ENCODE data around the gene ZBTB40.

Gene ZBTB40

GRCh38 chr1:22536506-22536905 lies 84.9 kb downstream of the ZBTB40 start:
- Histone ChIP-seq H3K27ac (ENCODE audit: low read length) (no peak overlapping the region), H3K36me3 (ENCODE audit: control insufficient read depth, low read depth, low read length) (no peaks in the 10 kb centered on the region), H3K9ac (ENCODE audit: low read length) (no peak overlapping the region), H3K4me3 (ENCODE audit: low read length) (no peak overlapping the region), H3K4me1 (ENCODE audit: control insufficient read depth, low read depth, low read length) (no peaks in the 10 kb centered on the region), H3K9me3 (ENCODE audit: control insufficient read depth, low read depth, low read length) (no peaks in the 10 kb centered on the region), H3K27me3 (ENCODE audit: control insufficient read depth, insufficient read depth, low read length) (no peaks in the 10 kb centered on the region)

DNA sequence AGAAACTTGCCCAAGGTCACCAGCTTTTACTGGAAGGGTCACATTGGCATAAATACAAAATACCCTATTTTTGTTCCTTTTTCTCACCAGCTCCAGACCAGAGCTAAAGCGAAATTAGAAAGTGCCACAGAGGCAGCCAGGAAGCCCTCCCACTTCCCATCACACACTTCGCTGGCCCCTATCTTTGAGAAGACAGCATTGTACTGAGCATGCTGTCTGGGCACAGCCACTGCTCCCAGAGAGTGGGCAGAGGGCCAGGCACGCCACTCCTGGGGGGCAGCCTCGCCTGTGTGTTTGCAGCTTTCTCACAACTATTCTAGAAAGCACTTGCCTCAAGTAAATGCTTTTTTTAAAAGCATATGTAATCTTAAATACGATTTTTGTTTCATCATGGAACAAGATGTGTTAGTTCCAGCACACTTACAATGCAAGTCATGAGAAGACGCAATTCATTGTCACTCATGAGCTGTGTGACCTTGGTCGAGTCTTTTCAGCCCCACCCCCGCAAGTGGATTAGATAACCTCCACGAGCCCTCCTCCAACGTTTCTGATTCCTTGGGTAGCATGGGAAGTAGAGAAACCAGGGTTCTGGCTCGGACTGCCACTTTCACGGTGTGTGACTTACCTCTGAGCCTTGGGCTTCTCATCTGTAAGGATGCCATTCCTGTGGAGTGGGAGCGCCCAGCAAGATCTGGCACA lies 85.9 kb downstream of the ZBTB40 start:
- H3K9ac ChIP-seq (ENCODE audit: low read length) = no peak overlapping the region
- H3K4me3 ChIP-seq (ENCODE audit: low read length) = no peak overlapping the region
- H3K4me1 ChIP-seq (ENCODE audit: control insufficient read depth, low read depth, low read length) = no peaks in the 10 kb centered on the region
- no peak overlapping the region for H3K27ac ChIP-seq (ENCODE audit: low read length)
- no peaks in the 10 kb centered on the region for H3K36me3 ChIP-seq (ENCODE audit: control insufficient read depth, low read depth, low read length)
- no peaks in the 10 kb centered on the region for H3K27me3 ChIP-seq (ENCODE audit: control insufficient read depth, insufficient read depth, low read length)
- H3K9me3 ChIP-seq (ENCODE audit: control insufficient read depth, low read depth, low read length) = no peaks in the 10 kb centered on the region

GRCh38 chr1:22539510-22540118 lies 88.0 kb downstream of the ZBTB40 start:
- Histone ChIP-seq H3K4me3 (ENCODE audit: low read length) (no peak overlapping the region), H3K27ac (ENCODE audit: low read length) (no peak overlapping the region), H3K36me3 (ENCODE audit: control insufficient read depth, low read depth, low read length) (no peaks in the 10 kb centered on the region), H3K9ac (ENCODE audit: low read length) (no peak overlapping the region), H3K27me3 (ENCODE audit: control insufficient read depth, insufficient read depth, low read length) (no peaks in the 10 kb centered on the region), H3K9me3 (ENCODE audit: control insufficient read depth, low read depth, low read length) (no peaks in the 10 kb centered on the region), H3K4me1 (ENCODE audit: control insufficient read depth, low read depth, low read length) (no peaks in the 10 kb centered on the region)

DNA sequence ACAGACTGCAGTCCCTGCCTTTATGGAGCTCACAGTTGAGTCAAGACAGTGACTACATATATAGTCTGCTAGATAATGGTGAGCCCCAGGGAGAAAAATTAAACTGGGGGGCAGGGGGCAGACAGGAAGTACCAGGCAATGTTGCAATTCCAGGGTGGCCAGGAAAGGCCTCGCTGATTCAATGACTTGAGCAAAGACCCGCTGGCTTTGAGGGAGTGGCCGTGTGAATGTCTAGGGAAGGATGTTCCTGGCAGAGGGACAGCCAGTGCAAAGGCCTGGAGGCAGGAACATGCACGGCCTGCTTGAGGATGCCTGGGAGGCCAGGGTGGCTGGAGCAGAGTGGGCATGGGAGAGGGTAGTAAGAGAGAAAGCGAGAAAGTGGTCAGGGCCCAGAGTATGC lies 88.7 kb downstream of the ZBTB40 start:
- H3K27me3 ChIP-seq (ENCODE audit: control insufficient read depth, insufficient read depth, low read length) = no peaks in the 10 kb centered on the region
- H3K27ac ChIP-seq (ENCODE audit: low read length) = no peak overlapping the region
- H3K4me1 ChIP-seq (ENCODE audit: control insufficient read depth, low read depth, low read length) = no peaks in the 10 kb centered on the region
- no peaks in the 10 kb centered on the region for H3K36me3 ChIP-seq (ENCODE audit: control insufficient read depth, low read depth, low read length)
- no peak overlapping the region for H3K4me3 ChIP-seq (ENCODE audit: low read length)
- H3K9ac ChIP-seq (ENCODE audit: low read length) = no peak overlapping the region
- H3K9me3 ChIP-seq (ENCODE audit: control insufficient read depth, low read depth, low read length) = no peaks in the 10 kb centered on the region

DNA sequence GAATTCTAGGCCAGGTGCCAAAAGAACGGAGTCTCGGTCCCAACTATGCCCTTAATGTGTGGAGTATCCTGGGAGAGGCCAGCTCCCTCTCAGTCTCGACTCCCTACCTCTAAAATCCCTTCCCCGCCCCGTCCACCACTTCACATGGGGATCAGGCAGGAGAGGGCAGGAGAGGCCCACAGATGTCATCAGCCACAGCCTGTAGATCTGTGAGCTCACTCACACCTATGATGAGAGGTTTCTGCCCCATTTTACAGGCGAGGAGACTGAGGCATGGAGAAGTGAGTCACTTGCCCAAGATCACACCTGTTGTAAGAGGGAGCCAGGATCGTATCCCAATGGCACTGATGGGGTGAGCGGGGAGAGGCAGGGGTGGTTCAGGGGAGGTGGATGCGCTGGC lies 91.2 kb downstream of the ZBTB40 start:
- H3K4me1 ChIP-seq (ENCODE audit: control insufficient read depth, low read depth, low read length) = no peaks in the 10 kb centered on the region
- H3K27me3 ChIP-seq (ENCODE audit: control insufficient read depth, insufficient read depth, low read length) = peaks cover 11% of the 10 kb centered on the region
- no peak overlapping the region for H3K27ac ChIP-seq (ENCODE audit: low read length)
- no peak overlapping the region for H3K4me3 ChIP-seq (ENCODE audit: low read length)
- no peak overlapping the region for H3K9ac ChIP-seq (ENCODE audit: low read length)
- H3K36me3 ChIP-seq (ENCODE audit: control insufficient read depth, low read depth, low read length) = no peaks in the 10 kb centered on the region
- no peaks in the 10 kb centered on the region for H3K9me3 ChIP-seq (ENCODE audit: control insufficient read depth, low read depth, low read length)

DNA sequence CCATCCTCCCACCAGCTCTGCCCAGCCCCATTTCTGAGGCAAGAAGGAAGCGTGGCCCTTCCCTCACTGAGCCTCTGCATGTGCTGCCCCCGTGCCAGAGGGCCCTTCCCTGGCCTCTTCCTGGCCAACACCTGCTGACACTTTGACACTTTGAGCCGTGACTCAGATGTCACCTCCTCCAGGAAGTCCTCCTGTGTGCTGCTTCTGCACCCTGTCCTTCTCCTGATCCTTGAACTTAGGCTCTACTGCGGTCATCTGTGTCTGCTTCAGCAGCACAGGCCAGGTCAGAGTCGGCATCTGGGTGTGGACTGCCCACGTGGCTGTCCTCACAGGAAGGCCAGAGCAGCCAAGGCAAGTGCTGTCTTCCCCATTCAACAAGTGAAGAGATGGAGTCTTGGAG lies 92.0 kb downstream of the ZBTB40 start:
- Histone ChIP-seq H3K27ac (ENCODE audit: low read length) (no peak overlapping the region), H3K36me3 (ENCODE audit: control insufficient read depth, low read depth, low read length) (no peaks in the 10 kb centered on the region), H3K9ac (ENCODE audit: low read length) (no peak overlapping the region), H3K9me3 (ENCODE audit: control insufficient read depth, low read depth, low read length) (no peaks in the 10 kb centered on the region), H3K27me3 (ENCODE audit: control insufficient read depth, insufficient read depth, low read length) (peaks cover 16% of the 10 kb centered on the region), H3K4me3 (ENCODE audit: low read length) (no peak overlapping the region), H3K4me1 (ENCODE audit: control insufficient read depth, low read depth, low read length) (no peaks in the 10 kb centered on the region)

DNA sequence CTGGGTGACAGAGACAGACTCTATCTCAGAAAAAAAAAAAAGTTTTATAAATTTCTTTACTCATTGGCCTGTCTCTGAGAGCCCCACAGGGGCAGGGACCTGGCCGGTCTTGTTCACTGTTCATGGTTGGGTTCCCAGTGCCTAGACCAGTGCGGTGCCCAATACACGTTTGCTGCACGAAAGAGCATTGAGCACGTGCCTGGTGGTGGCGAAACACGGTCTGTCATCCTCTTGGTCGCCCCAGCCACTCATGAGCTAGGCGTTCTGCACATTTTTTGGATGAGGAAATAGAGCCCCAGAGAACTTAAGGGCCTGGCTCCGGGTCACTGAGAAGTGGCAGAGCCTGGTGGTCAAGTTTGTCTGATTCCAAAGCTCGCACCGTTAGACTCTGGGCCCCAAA lies 93.0 kb downstream of the ZBTB40 start:
- Histone ChIP-seq H3K27ac (ENCODE audit: low read length) (no peak overlapping the region), H3K9ac (ENCODE audit: low read length) (no peak overlapping the region), H3K27me3 (ENCODE audit: control insufficient read depth, insufficient read depth, low read length) (peaks cover 16% of the 10 kb centered on the region), H3K4me3 (ENCODE audit: low read length) (no peak overlapping the region), H3K36me3 (ENCODE audit: control insufficient read depth, low read depth, low read length) (no peaks in the 10 kb centered on the region), H3K4me1 (ENCODE audit: control insufficient read depth, low read depth, low read length) (no peaks in the 10 kb centered on the region), H3K9me3 (ENCODE audit: control insufficient read depth, low read depth, low read length) (no peaks in the 10 kb centered on the region)

GRCh38 chr1:22545141-22545540 lies 93.5 kb downstream of the ZBTB40 start:
- Histone ChIP-seq H3K9ac (ENCODE audit: low read length) (no peak overlapping the region), H3K4me3 (ENCODE audit: low read length) (no peak overlapping the region), H3K36me3 (ENCODE audit: control insufficient read depth, low read depth, low read length) (no peaks in the 10 kb centered on the region), H3K27ac (ENCODE audit: low read length) (no peak overlapping the region), H3K4me1 (ENCODE audit: control insufficient read depth, low read depth, low read length) (no peaks in the 10 kb centered on the region), H3K27me3 (ENCODE audit: control insufficient read depth, insufficient read depth, low read length) (peaks cover 16% of the 10 kb centered on the region), H3K9me3 (ENCODE audit: control insufficient read depth, low read depth, low read length) (no peaks in the 10 kb centered on the region)

DNA sequence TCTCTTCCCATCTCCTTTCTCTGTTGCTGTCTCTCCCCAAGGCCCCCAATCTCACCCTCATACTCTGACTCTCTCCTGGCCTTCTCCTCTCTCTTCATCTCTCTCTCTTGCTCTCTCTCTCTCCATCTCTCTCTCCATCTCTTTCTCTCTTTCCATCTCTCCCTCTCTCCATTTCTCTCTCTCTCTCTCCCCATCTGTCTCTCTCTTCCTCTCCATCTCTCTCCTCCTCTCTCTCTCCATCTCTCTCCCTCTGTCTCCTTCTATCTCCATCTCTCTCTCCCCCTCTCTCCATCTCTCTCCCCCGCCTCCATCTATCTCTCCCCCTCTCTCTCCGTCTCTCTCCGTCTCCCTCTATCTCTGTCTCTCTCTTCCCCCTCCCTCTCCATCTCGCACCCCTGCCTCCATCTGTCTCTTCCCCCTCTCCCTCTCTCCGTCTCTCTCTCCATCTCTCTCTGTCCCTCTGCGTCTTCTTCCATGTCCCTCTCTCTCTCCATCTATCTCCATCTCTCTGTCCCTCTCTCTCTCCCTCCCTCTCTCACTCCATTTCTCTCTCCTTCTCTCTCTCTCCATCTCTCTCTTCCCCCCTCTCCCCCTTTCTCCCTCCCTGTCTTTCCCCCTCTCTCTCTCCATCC lies 95.7 kb downstream of the ZBTB40 start:
- Histone ChIP-seq H3K9ac (ENCODE audit: low read length) (no peak overlapping the region), H3K4me3 (ENCODE audit: low read length) (no peak overlapping the region), H3K9me3 (ENCODE audit: control insufficient read depth, low read depth, low read length) (no peaks in the 10 kb centered on the region), H3K27ac (ENCODE audit: low read length) (no peak overlapping the region), H3K4me1 (ENCODE audit: control insufficient read depth, low read depth, low read length) (no peaks in the 10 kb centered on the region), H3K36me3 (ENCODE audit: control insufficient read depth, low read depth, low read length) (no peaks in the 10 kb centered on the region), H3K27me3 (ENCODE audit: control insufficient read depth, insufficient read depth, low read length) (peaks cover 16% of the 10 kb centered on the region)

GRCh38 chr1:22547818-22548462 lies 96.3 kb downstream of the ZBTB40 start:
- no peak overlapping the region for H3K27ac ChIP-seq (ENCODE audit: low read length)
- peaks cover 16% of the 10 kb centered on the region for H3K27me3 ChIP-seq (ENCODE audit: control insufficient read depth, insufficient read depth, low read length)
- no peak overlapping the region for H3K4me3 ChIP-seq (ENCODE audit: low read length)
- H3K36me3 ChIP-seq (ENCODE audit: control insufficient read depth, low read depth, low read length) = no peaks in the 10 kb centered on the region
- no peak overlapping the region for H3K9ac ChIP-seq (ENCODE audit: low read length)
- no peaks in the 10 kb centered on the region for H3K9me3 ChIP-seq (ENCODE audit: control insufficient read depth, low read depth, low read length)
- no peaks in the 10 kb centered on the region for H3K4me1 ChIP-seq (ENCODE audit: control insufficient read depth, low read depth, low read length)

DNA sequence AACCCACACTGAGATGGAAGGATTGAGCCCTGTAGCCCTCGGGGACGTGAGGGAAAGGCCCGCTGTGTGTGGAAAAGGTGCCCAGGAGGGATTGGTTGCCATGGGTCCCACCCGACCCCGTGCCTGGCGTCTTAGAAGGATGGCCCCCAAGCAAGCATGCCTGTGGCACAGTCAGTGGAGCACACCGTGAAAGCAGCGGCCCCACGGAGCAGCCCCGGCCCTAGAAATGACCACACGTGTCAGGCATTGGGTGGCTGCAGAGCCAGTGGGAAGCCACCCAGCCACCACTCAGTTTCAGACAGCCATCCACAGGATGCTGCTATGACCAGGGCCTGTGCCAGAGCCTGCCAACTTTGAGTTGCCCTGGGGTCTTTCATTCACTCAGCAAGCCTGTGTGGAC lies 98.4 kb downstream of the ZBTB40 start:
- Histone ChIP-seq H3K36me3 (ENCODE audit: control insufficient read depth, low read depth, low read length) (no peaks in the 10 kb centered on the region), H3K9me3 (ENCODE audit: control insufficient read depth, low read depth, low read length) (no peaks in the 10 kb centered on the region), H3K27ac (ENCODE audit: low read length) (no peak overlapping the region), H3K27me3 (ENCODE audit: control insufficient read depth, insufficient read depth, low read length) (peaks cover 16% of the 10 kb centered on the region), H3K9ac (ENCODE audit: low read length) (no peak overlapping the region), H3K4me1 (ENCODE audit: control insufficient read depth, low read depth, low read length) (peaks cover 8% of the 10 kb centered on the region), H3K4me3 (ENCODE audit: low read length) (no peak overlapping the region)
